Activated CD8-positive, alpha-beta T cell treated with anti-CD3 and anti-CD28 coated beads for 36 hours (primary cell): ENCODE measurements around the gene TMC8. TPM values are rescaled to one million over a fixed set of nuclear protein-coding genes. Genes with fewer than 3 reads are reported as not detected.

Source experiments
- ATAC-seq: fragments of 200-7000 bp; cut with Tn5 transposase; one replicate; pipeline ENCODE4 v1.10.0; 2021; ENCODE audit warnings: mild to moderate bottlenecking, moderate library complexity
- CTCF ChIA-PET: fragments of 350-600 bp; sonication (Branson Sonifier 250); formaldehyde crosslinking; loops from one replicate; lab custom pipeline; 2021; ENCODE audit warnings: antibody characterized with exemption; lab: Charles Lee
- POLR2A ChIA-PET: fragments of 350-600 bp; sonication (Branson Sonifier 250); formaldehyde crosslinking; loops from one replicate; lab custom pipeline; 2021; ENCODE audit warnings: antibody characterized with exemption; lab: Charles Lee
- DNase-seq: peaks from one replicate; pipeline ENCODE4 v3.0.0-alpha.2; 2020
- H3K27ac Mint-ChIP-seq: one replicate; pipeline ENCODE4 v1.8.0; 2021; ENCODE audit warnings: mild to moderate bottlenecking, mixed read lengths
- H3K27me3 Mint-ChIP-seq: one replicate; pipeline ENCODE4 v1.8.0; 2021; ENCODE audit warnings: mixed read lengths
- H3K36me3 Mint-ChIP-seq: one replicate; pipeline ENCODE4 v1.8.0; 2021; ENCODE audit warnings: low read depth, mixed read lengths
- H3K4me1 Mint-ChIP-seq: one replicate; pipeline ENCODE4 v1.8.0; 2021; ENCODE audit warnings: low read depth, mixed read lengths
- H3K4me3 Mint-ChIP-seq: one replicate; pipeline ENCODE4 v1.8.0; 2021; ENCODE audit warnings: mild to moderate bottlenecking, moderate library complexity, mixed read lengths
- H3K9me3 Mint-ChIP-seq: one replicate; pipeline ENCODE4 v1.8.0; 2021; ENCODE audit warnings: mixed read lengths
- intact Hi-C: fragments of 100-400 bp; cut with micrococcal nuclease; formaldehyde crosslinking; loops from one replicate; pipeline ENCODE4 v1.10.0; 2022
- total RNA-seq, 2 experiments: library from RNA; stranded (reverse); gene quantifications; one replicate each; pipeline ENCODE4 v1.2.3, GENCODE V29; 2021
- TF ChIP-seq, protein P1 (sequence below): fragments of 200-600 bp; IDR thresholded peaks from one replicate; pipeline ENCODE4 v1.8.0; 2022; ENCODE audit warnings: antibody characterized with exemption, mild to moderate bottlenecking

TMC8 gene
- total RNA-seq, 2 experiments from 2014 or later: 182 to 197 TPM

DNA sequence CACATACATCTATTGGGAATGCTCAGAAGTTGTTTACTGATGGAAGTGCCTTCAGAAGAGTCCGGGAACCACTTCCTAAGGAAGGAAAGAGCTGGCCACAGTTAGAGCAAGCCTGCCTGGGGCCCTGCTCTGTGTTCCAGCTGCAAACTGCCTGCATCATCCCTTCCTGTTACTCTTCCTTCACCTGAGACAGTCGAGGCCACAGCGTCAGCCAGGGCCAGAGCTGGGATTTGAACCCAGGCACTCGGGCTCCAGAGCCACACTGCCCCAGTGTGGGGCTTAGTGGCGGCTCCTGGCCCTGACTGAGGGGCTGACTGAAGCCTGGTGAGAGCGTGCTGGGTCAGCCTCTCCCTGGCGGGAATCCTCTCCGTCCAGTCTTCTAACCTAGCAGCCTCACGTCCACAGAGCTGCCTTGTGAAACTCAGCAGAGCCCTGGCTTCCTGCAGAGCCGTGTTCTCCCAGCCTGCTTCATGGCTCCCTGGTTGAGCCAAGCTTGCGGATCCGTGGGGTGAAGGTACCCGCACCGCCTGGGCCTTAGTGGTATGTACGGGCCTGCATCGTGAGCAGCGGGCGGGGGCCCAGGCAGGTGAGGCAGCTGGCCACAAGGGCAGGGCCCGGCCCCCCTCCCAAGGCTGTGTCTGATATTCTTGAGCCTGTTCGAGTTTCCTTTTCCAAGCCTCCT is 11.0 kb downstream of the TMC8 start:
- Mint-ChIP-seq H3K9me3 (no peaks in the 10 kb centered on the region), H3K27ac (no peak overlapping the region), H3K27me3 (no peaks in the 10 kb centered on the region), H3K4me3 (no peak overlapping the region), H3K4me1 (peaks cover 56% of the 10 kb centered on the region), H3K36me3 (peaks cover 38% of the 10 kb centered on the region)
- ChIA-PET POLR2A (interaction anchor here (0.6 to 19.2 kb wide), 11 partner anchors 11 to 41 kb away, joined by 3 to 335 read pairs (median 4); partner anchors contain the start of genes SYNGR2, TMC6 and TMC8), CTCF (no interaction called here)
- intact Hi-C loops: loop anchor here (2.0 kb wide), 1 partner anchor 21 kb away; no protein-coding TSS in a partner anchor
- ATAC-seq: no peak
- TF ChIP-seq, protein P1, sequence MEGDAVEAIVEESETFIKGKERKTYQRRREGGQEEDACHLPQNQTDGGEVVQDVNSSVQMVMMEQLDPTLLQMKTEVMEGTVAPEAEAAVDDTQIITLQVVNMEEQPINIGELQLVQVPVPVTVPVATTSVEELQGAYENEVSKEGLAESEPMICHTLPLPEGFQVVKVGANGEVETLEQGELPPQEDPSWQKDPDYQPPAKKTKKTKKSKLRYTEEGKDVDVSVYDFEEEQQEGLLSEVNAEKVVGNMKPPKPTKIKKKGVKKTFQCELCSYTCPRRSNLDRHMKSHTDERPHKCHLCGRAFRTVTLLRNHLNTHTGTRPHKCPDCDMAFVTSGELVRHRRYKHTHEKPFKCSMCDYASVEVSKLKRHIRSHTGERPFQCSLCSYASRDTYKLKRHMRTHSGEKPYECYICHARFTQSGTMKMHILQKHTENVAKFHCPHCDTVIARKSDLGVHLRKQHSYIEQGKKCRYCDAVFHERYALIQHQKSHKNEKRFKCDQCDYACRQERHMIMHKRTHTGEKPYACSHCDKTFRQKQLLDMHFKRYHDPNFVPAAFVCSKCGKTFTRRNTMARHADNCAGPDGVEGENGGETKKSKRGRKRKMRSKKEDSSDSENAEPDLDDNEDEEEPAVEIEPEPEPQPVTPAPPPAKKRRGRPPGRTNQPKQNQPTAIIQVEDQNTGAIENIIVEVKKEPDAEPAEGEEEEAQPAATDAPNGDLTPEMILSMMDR: no peak
- no peak for DNase-seq

DNA sequence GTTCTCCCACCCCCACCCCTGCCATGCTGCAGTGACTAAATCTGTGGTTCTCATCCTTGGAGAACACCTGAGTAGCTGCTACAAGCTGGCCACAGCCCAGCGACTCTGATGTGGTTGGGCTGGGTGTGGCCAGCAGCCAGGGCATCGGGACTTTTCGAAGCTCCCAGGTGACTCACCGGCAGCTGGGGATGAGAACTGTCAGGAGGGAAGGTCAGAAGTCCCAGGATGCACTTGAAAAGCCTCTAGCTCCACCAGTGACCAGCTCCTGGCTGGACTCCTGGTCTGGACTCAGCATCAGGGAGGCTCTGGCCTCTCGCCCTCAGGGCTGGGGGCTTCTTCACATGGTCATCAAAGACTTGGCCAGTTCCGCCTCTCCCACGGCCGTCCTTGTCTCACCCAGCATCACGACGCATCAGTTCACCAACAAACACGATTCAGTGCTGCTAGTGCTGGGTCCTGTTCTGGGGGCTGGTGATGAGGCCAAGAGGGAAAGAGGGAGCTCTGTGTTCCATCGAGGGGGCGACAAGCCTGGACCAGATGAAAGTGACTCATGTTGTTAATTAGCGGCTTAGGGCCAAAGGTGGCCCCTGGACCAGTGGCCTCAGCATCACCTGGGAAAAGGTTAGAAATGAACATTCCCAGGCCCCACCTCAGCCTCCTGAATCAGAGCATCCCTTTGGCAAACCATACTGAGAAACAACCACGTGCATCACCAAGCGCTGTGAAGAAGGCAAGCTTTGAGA is 11.7 kb downstream of the TMC8 start:
- Mint-ChIP-seq H3K4me1 (peaks cover 50% of the 10 kb centered on the region), H3K9me3 (no peaks in the 10 kb centered on the region), H3K27ac (no peak overlapping the region), H3K4me3 (no peak overlapping the region), H3K36me3 (peaks cover 31% of the 10 kb centered on the region), H3K27me3 (no peaks in the 10 kb centered on the region)
- intact Hi-C loops: no loop called here
- DNase-seq (peak; percentile 22), ATAC-seq (no peak)
- ChIA-PET POLR2A (interaction anchor here (0.6 to 19.2 kb wide), 10 partner anchors 10 to 41 kb away, joined by 3 to 335 read pairs (median 4); partner anchors contain the start of genes SYNGR2, TMC6 and TMC8), CTCF (interaction anchor here (3.3 kb wide), 1 partner anchor 34 kb away, joined by 10 read pairs; no protein-coding TSS in a partner anchor)
- TF ChIP-seq, protein P1: no peak

DNA sequence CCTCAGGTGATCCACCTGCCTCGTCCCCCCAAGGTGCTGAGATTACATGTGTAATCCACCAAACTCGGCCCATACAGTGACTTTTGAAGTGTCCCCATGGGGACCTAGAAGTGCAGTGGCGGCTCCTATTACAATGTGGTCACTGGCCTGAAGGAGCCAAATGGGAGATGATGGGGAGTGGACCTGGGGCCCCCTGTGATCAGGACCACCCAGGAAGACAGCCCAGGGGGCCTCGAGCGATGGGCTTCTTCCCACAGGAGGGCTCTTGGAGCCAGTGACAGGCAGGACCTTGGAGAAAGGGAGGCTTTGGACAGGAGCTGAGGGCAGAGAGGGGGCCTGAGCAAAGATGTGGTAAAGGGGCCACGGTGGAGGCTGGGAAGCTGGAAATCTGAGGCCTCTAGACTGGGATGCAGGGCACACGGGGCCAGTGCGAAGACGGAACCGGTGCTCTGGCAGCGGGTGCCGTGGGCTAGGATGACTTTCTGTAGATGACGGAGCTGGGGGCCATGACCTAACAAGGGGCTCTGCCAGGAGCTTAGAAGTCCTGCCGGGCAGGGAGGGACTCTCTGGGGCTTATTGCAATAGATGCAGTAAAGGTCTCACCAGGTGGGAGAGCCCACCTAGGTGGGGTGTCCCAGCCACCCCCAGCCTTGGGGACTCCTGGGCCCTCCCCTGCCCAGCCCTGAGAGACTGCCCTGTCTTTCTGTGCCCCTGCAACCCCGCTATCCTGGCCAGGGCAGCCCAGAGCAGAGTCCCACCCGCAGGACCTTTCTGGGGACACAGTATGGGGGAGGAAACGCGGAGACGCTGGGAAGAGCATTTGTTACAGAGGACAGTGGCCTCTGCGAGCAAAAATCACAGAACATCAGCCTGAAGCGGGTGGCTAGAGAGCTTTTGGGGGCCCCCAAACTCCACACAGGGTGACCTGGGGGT is 12.9 kb downstream of the TMC8 start:
- CTCF ChIA-PET: interaction anchor here (3.3 kb wide), 1 partner anchor 33 kb away, joined by 10 read pairs; no protein-coding TSS in a partner anchor
- no peak overlapping the region for H3K4me3 Mint-ChIP-seq
- peaks cover 47% of the 10 kb centered on the region for H3K4me1 Mint-ChIP-seq
- POLR2A ChIA-PET: interaction anchor here (0.8 to 19.2 kb wide), 6 partner anchors 9 to 33 kb away, joined by 3 to 335 read pairs (median 8); partner anchors contain the start of genes SYNGR2, TMC6 and TMC8
- intact Hi-C loops: no loop called here
- peaks cover 23% of the 10 kb centered on the region for H3K36me3 Mint-ChIP-seq
- TF ChIP-seq, protein P1: no peak
- no peaks in the 10 kb centered on the region for H3K27me3 Mint-ChIP-seq
- DNase-seq (peak; percentile 20), ATAC-seq (no peak)
- H3K27ac Mint-ChIP-seq: no peak overlapping the region
- no peaks in the 10 kb centered on the region for H3K9me3 Mint-ChIP-seq

DNA sequence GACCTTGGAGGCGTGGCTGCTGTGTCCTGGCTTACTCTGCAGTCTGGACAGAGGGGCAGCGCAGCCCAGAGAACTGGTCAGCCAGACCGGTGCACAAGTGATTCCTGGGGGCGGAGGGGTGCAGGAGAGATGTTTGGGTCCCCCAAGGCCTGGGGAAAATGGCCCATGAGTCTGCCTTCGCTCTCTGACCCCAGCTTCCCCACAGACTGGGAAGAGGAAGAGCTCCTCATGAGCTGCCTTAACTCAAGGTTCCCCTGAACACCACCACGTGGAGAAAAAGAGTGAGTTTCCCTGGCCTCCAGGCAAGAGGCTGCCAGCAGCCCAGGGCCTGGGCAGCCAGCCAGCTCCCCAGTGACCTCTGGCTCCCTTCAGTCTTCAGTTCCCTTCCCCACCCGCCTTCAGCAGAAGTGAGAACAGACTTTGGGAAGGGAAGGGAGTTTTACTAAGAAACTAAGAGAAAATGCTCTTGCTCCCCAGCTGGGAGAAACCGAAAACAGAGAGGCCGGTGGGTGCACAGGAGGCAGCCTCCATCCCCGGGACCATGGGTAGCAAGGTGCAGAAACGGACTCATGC is 13.7 kb downstream of the TMC8 start:
- ATAC-seq (no peak), DNase-seq (no peak)
- intact Hi-C loops: no loop called here
- no peak overlapping the region for H3K27ac Mint-ChIP-seq
- TF ChIP-seq, protein P1: no peak
- ChIA-PET CTCF (interaction anchor here (3.3 kb wide), 1 partner anchor 32 kb away, joined by 10 read pairs; no protein-coding TSS in a partner anchor), POLR2A (interaction anchor here (0.8 to 19.2 kb wide), 7 partner anchors 8 to 32 kb away, joined by 3 to 335 read pairs (median 8); partner anchors contain the start of genes SYNGR2, TMC6 and TMC8)
- no peaks in the 10 kb centered on the region for H3K9me3 Mint-ChIP-seq
- H3K36me3 Mint-ChIP-seq: peaks cover 17% of the 10 kb centered on the region
- peaks cover 42% of the 10 kb centered on the region for H3K4me1 Mint-ChIP-seq
- no peak overlapping the region for H3K4me3 Mint-ChIP-seq
- H3K27me3 Mint-ChIP-seq: no peaks in the 10 kb centered on the region
